SK-MEL-5 (cell line): ENCODE results near the gene NNMT. TPM values are rescaled to one million over a fixed set of nuclear protein-coding genes. Genes with fewer than 3 reads are reported as not detected.

ENCODE experiments used
- DNase-seq: peaks from one replicate; pipeline ENCODE4 v3.0.0-alpha.2; 2016; ENCODE audit warnings: low read depth, low spot score
- in situ Hi-C: cut with HindIII; loops from 2 replicates; pipeline ENCODE4 v1.10.0; 2016; ENCODE audit warnings: low sequenced_read_pairs, high pct_unique_total_duplicates, low pct_unique_long_range_greater_than_20kb
- polyA plus RNA-seq, 2 experiments: library from polyadenylated mRNA; depleted of rRNA; stranded (reverse); fragments of >200 nt; gene quantifications; 2 replicates each; pipeline ENCODE4 v1.2.3, GENCODE V29; 2015
- total RNA-seq: library from RNA; depleted of rRNA; stranded (reverse); fragments of >200 nt; shearing (Covaris generic); gene quantifications from 2 replicates; pipeline ENCODE4 v1.2.3, GENCODE V29; 2014; rRNA removed

NNMT gene
- 56.4 and 57.7 TPM in 2 replicates for total RNA-seq
- polyA plus RNA-seq (2015; cell fraction: cytosol; rRNA removed), result 69.0 and 75.3 TPM in 2 replicates
- polyA plus RNA-seq (2015; cell fraction: nucleus; rRNA removed), result 23.3 and 25.1 TPM in 2 replicates

GRCh38 chr11:114295676-114296604, at the start of gene NNMT:
NNMT (plus strand) TSS chr11:114296399; CDS start chr11:114296557, 158 bp downstream.
- DNase-seq, result peak; percentile 52
- in situ Hi-C loops, result no loop called here

- no peak for DNase-seq
- in situ Hi-C loops, result no loop called here
Observed at GRCh38 chr11:114247070-114247789, 49.0 kb upstream of the NNMT start.

GRCh38 chr11:114250180-114250579, 46.0 kb upstream of the NNMT start:
- DNase-seq, result no peak
- in situ Hi-C loops, result no loop called here

- DNase-seq, result no peak
- in situ Hi-C loops, result no loop called here
Observed at GRCh38 chr11:114250993-114251814, 45.0 kb upstream of the NNMT start.

GRCh38 chr11:114251815-114252337, 44.3 kb upstream of the NNMT start:
- in situ Hi-C loops, result no loop called here

GRCh38 chr11:114252767-114253166, 43.4 kb upstream of the NNMT start:
- DNase-seq, result no peak
- in situ Hi-C loops, result no loop called here

More at GRCh38 chr11:114251815-114252337, 44.3 kb upstream of the NNMT start:
- DNase-seq, result no peak

GRCh38 chr11:114253771-114254170, 42.4 kb upstream of the NNMT start:
- in situ Hi-C loops, result no loop called here
- no peak for DNase-seq

- DNase-seq, result no peak
- in situ Hi-C loops, result no loop called here
Observed at GRCh38 chr11:114254571-114255146, 41.5 kb upstream of the NNMT start.

GRCh38 chr11:114255289-114255688, 40.9 kb upstream of the NNMT start:
- in situ Hi-C loops, result no loop called here
- DNase-seq, result no peak

GRCh38 chr11:114256176-114256966, 39.8 kb upstream of the NNMT start:
- no peak for DNase-seq

GRCh38 chr11:114256967-114257286, 39.3 kb upstream of the NNMT start:
- DNase-seq, result no peak
- in situ Hi-C loops, result no loop called here

More at GRCh38 chr11:114256176-114256966, 39.8 kb upstream of the NNMT start:
- in situ Hi-C loops, result no loop called here

- in situ Hi-C loops, result no loop called here
- DNase-seq, result no peak
Observed at GRCh38 chr11:114257621-114258558, 38.3 kb upstream of the NNMT start.

- in situ Hi-C loops, result no loop called here
- no peak for DNase-seq
Observed at GRCh38 chr11:114258696-114259095, 37.5 kb upstream of the NNMT start.

GRCh38 chr11:114259124-114259526, 37.1 kb upstream of the NNMT start:
- DNase-seq, result no peak
- in situ Hi-C loops, result no loop called here

- no peak for DNase-seq
- in situ Hi-C loops, result no loop called here
Observed at GRCh38 chr11:114259551-114259983, 36.6 kb upstream of the NNMT start.
